WTC11 (cell line): Measurements from ENCODE around the gene TSPAN32. TPM values are rescaled to one million over a fixed set of nuclear protein-coding genes. Genes with fewer than 3 reads are reported as not detected.

Experiments used
- ATAC-seq: fragments of 200-7000 bp; cut with Tn5 transposase; 2 replicates; pipeline ENCODE4 v1.10.0; 2021; ENCODE audit warnings: mild to moderate bottlenecking, moderate library complexity
- CTCF ChIA-PET: fragments of 300-600 bp; sonication (Branson Sonifier 250); formaldehyde crosslinking; loops from one replicate; lab custom pipeline; 2021; ENCODE audit warnings: antibody characterized with exemption; lab: Charles Lee
- POLR2A ChIA-PET: fragments of 350-600 bp; sonication (Branson Sonifier 250); formaldehyde crosslinking; loops from one replicate; lab custom pipeline; 2021; ENCODE audit warnings: antibody characterized with exemption; lab: Charles Lee
- DNase-seq: peaks from one replicate; pipeline ENCODE4 v3.0.0; 2021; ENCODE audit warnings: low spot score
- H3K27ac Mint-ChIP-seq: 2 replicates; pipeline ENCODE4 v1.8.0; 2021; ENCODE audit warnings: mixed read lengths
- H3K27me3 Mint-ChIP-seq: 2 replicates; pipeline ENCODE4 v1.8.0; 2021; ENCODE audit warnings: low read depth, mild to moderate bottlenecking, moderate library complexity, mixed read lengths
- H3K36me3 Mint-ChIP-seq: 2 replicates; pipeline ENCODE4 v1.8.0; 2021; ENCODE audit warnings: mixed read lengths
- H3K4me1 Mint-ChIP-seq: 2 replicates; pipeline ENCODE4 v1.8.0; 2022; ENCODE audit warnings: mixed read lengths
- H3K4me3 Mint-ChIP-seq: 2 replicates; pipeline ENCODE4 v1.8.0; 2021; ENCODE audit warnings: mild to moderate bottlenecking, moderate library complexity, mixed read lengths
- H3K9me3 Mint-ChIP-seq: 2 replicates; pipeline ENCODE4 v1.8.0; 2021; ENCODE audit warnings: mixed read lengths
- AFF4 ChIP-seq: sonication (generic); formaldehyde crosslinking; IDR thresholded peaks from 2 replicates; pipeline ENCODE4 v1.8.1; 2023; ENCODE audit warnings: mild to moderate bottlenecking, missing genetic modification reagents, borderline replicate concordance
- ARID4B ChIP-seq: sonication (generic); formaldehyde crosslinking; IDR thresholded peaks from 2 replicates; pipeline ENCODE4 v1.8.0; 2023; ENCODE audit warnings: missing genetic modification reagents, mild to moderate bottlenecking, borderline replicate concordance
- ATF3 ChIP-seq: sonication (generic); formaldehyde crosslinking; conservative IDR thresholded peaks from 2 replicates; pipeline ENCODE4 v1.8.1; 2022; ENCODE audit warnings: mild to moderate bottlenecking, missing genetic modification reagents
- CREB1 ChIP-seq: sonication (generic); formaldehyde crosslinking; IDR thresholded peaks from 2 replicates; pipeline ENCODE4 v1.8.0; 2023; ENCODE audit warnings: mild to moderate bottlenecking, missing genetic modification reagents
- CREM ChIP-seq: sonication (generic); formaldehyde crosslinking; IDR thresholded peaks from 2 replicates; pipeline ENCODE4 v1.8.1; 2022; ENCODE audit warnings: mild to moderate bottlenecking, missing genetic modification reagents, moderate library complexity
- E2F4 ChIP-seq: sonication (generic); formaldehyde crosslinking; IDR thresholded peaks from 2 replicates; pipeline ENCODE4 v1.8.1; 2022; ENCODE audit warnings: low read depth, mild to moderate bottlenecking, moderate library complexity, missing genetic modification reagents, borderline replicate concordance
- FOXK1 ChIP-seq: sonication (generic); formaldehyde crosslinking; IDR thresholded peaks from 2 replicates; pipeline ENCODE4 v1.8.0; 2022; ENCODE audit warnings: mild to moderate bottlenecking, moderate library complexity, missing genetic modification reagents
- GTF2I ChIP-seq: fragments of 250-450 bp; sonication (Bioruptor Pico); conservative IDR thresholded peaks from 2 replicates; pipeline ENCODE4 v1.4.0; 2021; ENCODE audit warnings: mild to moderate bottlenecking
- IRF2 ChIP-seq: sonication (generic); formaldehyde crosslinking; IDR thresholded peaks from 2 replicates; pipeline ENCODE4 v1.8.0; 2022; ENCODE audit warnings: low read depth, missing genetic modification reagents, borderline replicate concordance
- NR3C1 ChIP-seq: sonication (generic); formaldehyde crosslinking; conservative IDR thresholded peaks from 2 replicates; pipeline ENCODE4 v1.8.1; 2023; ENCODE audit warnings: low read depth, mild to moderate bottlenecking, missing genetic modification reagents
- PRRX2 ChIP-seq: fragments of 250-450 bp; sonication (Bioruptor Pico); IDR thresholded peaks from 2 replicates; pipeline ENCODE4 v1.8.0; 2021; ENCODE audit warnings: mild to moderate bottlenecking
- SMAD3 ChIP-seq: sonication (generic); formaldehyde crosslinking; IDR thresholded peaks from 2 replicates; pipeline ENCODE4 v1.8.0; 2022; ENCODE audit warnings: missing genetic modification reagents, mild to moderate bottlenecking, borderline replicate concordance
- SP1 ChIP-seq: sonication (generic); formaldehyde crosslinking; conservative IDR thresholded peaks from 2 replicates; pipeline ENCODE4 v1.8.1; 2022; ENCODE audit warnings: missing genetic modification reagents
- STAT6 ChIP-seq: sonication (generic); formaldehyde crosslinking; conservative IDR thresholded peaks from 2 replicates; pipeline ENCODE4 v1.8.1; 2023; ENCODE audit warnings: mild to moderate bottlenecking, low read depth, missing genetic modification reagents, moderate library complexity
- TCF7 ChIP-seq: sonication (generic); formaldehyde crosslinking; IDR thresholded peaks from 2 replicates; pipeline ENCODE4 v1.8.0; 2022; ENCODE audit warnings: mild to moderate bottlenecking, low read depth, missing genetic modification reagents, moderate library complexity
- ZNF219 ChIP-seq: sonication (generic); formaldehyde crosslinking; IDR thresholded peaks from 2 replicates; pipeline ENCODE4 v1.8.0; 2023; ENCODE audit warnings: missing genetic modification reagents, mild to moderate bottlenecking, borderline replicate concordance
- ZNF263 ChIP-seq: sonication (generic); formaldehyde crosslinking; IDR thresholded peaks from 2 replicates; pipeline ENCODE4 v1.8.1; 2022; ENCODE audit warnings: low read depth, mild to moderate bottlenecking, moderate library complexity, missing genetic modification reagents
- ZNF671 ChIP-seq: fragments of 250-450 bp; sonication (Bioruptor Pico); IDR thresholded peaks from 2 replicates; pipeline ENCODE4 v1.8.0; 2021; ENCODE audit warnings: mild to moderate bottlenecking
- total RNA-seq: library from RNA; stranded (reverse); gene quantifications from 3 replicates; pipeline ENCODE4 v1.2.3, GENCODE V29; 2021

TSPAN32 gene
- total RNA-seq, 1 experiment from 2014 or later = not detected

GRCh38 chr11:2305788-2306451 lies 4.1 kb downstream of the TSPAN32 start:
- Mint-ChIP-seq H3K4me1 (peaks cover 4% of the 10 kb centered on the region), H3K4me3 (no peak overlapping the region), H3K36me3 (no peaks in the 10 kb centered on the region), H3K27ac (no peak overlapping the region), H3K27me3 (no peaks in the 10 kb centered on the region), H3K9me3 (no peaks in the 10 kb centered on the region)
- no peak for ATAC-seq
- CTCF ChIA-PET = interaction anchor here (1.0 to 11.0 kb wide), 28 partner anchors 8 to 225 kb away, joined by 3 to 398 read pairs (median 8); partner anchors contain the start of genes CD81 and TSSC4
- DNase-seq = no peak
- no peak for TF ChIP-seq CREB1
- TF ChIP-seq CREM (CRISPR knock-in tag) = no peak
- no peak for TF ChIP-seq SMAD3
- no peak for TF ChIP-seq STAT6 (CRISPR knock-in tag)
- TF ChIP-seq ZNF219 = no peak
- TF ChIP-seq PRRX2 = no peak
- TF ChIP-seq ATF3 (CRISPR knock-in tag) = no peak
- TF ChIP-seq AFF4 (CRISPR knock-in tag) = no peak
- TF ChIP-seq IRF2 (CRISPR knock-in tag) = no peak
- no peak for TF ChIP-seq ARID4B (CRISPR knock-in tag)
- POLR2A ChIA-PET = interaction anchor here (1.0 to 1.1 kb wide), 2 partner anchors 27 to 95 kb away, joined by 3 to 4 read pairs; partner anchors contain the start of gene TSSC4

GRCh38 chr11:2306452-2306823 lies 4.6 kb downstream of the TSPAN32 start:
- CTCF ChIA-PET = interaction anchor here (0.6 to 11.0 kb wide), 16 partner anchors 11 to 313 kb away, joined by 3 to 398 read pairs (median 12); partner anchors contain the start of genes CD81 and TSSC4
- ATAC-seq (no peak), DNase-seq (no peak)
- Mint-ChIP-seq H3K4me3 (no peak overlapping the region), H3K4me1 (peaks cover 4% of the 10 kb centered on the region), H3K36me3 (no peaks in the 10 kb centered on the region), H3K27me3 (no peaks in the 10 kb centered on the region), H3K9me3 (no peaks in the 10 kb centered on the region), H3K27ac (no peak overlapping the region)
- POLR2A ChIA-PET = no interaction called here
- no peak for TF ChIP-seq TCF7
- TF ChIP-seq NR3C1 (CRISPR knock-in tag) = no peak
- no peak for TF ChIP-seq GTF2I (CRISPR knock-in tag)
- no peak for TF ChIP-seq ZNF263
- no peak for TF ChIP-seq ZNF671
- no peak for TF ChIP-seq FOXK1
- TF ChIP-seq E2F4 (CRISPR knock-in tag) = no peak
- TF ChIP-seq SP1 (CRISPR knock-in tag) = no peak
